ENCODE data around the gene INPP1.

INPP1 gene

DNA sequence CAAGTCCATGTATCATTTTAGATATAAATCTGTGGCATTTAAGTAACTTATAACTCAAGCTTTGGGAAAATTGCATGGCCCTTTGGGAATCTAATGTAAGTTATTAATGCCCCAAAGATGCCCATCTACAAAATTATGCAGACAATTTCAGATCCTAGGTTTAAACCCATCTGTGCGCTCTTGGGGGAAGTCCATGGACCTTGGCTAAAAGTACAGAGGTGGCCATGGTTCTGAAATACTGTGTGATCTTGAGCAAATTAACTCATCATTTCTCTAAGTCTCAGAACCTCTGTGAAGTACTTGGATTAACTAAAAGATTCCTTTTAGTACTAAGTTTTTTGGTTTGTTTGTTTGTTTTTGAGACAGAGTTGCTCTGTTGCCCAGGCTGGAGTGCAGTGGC lies 19.5 kb downstream of the INPP1 start:
- no peak for DNase-seq

DNA sequence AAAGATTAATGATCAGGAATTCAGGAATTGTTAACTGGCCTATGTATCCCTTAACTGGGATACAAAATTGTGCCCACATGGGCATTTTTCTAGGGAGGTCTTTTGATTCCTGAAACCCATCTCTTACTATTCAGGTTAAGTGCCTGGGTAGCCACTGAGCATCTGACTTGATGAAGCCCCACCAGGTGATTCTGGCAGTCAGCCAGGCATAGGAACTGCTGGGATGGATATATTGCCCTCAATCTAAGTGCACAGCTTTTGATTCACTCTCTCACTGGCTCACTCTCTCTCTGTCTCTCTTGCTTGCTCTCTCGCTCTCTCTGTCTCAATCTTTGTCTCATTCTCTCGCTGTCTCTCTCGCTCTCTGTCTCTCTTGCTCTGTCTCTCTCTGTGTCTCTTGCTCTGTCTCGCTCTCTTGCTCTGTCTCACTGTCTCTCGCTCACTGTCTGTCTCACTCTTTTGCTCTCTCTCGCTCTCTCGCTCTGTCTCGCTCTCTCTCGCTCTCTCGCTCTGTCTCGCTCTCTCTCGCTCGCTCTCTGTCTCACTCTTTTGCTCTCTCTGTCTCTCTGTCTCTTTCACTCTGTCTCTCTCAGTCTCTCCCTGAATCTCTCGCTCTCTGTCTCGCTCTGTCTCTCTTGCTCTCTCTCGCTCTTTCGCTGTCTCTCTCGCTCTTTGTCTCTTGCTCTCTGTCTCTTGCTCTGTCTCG lies 22.3 kb downstream of the INPP1 start:
- no peak for DNase-seq

DNA sequence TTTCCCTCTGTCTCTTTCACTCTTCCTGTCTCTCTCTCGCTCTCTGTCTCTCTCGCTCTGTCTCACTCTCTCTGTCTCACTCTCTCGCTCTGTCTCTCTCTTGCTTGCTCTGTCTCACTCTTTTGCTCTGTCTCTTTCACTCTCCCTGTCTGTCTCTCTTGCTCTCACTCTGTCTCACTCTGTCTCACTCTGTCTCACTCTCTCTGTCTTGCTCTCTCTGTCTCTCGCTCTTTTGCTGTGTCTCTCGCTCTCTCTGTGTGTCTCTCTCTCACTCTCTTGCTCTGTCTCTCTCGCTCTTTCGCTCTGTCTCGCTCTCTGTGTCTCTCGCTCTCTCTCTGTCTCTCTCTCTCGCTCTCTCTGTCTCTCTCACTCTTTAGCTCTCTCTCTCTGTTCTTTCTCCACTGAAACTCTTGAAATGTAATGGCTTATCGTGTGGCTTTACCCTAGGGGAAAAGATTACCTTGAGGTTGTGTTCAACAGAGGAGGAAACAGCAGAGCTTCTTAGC lies 22.9 kb downstream of the INPP1 start:
- DNase-seq: no peak

DNA sequence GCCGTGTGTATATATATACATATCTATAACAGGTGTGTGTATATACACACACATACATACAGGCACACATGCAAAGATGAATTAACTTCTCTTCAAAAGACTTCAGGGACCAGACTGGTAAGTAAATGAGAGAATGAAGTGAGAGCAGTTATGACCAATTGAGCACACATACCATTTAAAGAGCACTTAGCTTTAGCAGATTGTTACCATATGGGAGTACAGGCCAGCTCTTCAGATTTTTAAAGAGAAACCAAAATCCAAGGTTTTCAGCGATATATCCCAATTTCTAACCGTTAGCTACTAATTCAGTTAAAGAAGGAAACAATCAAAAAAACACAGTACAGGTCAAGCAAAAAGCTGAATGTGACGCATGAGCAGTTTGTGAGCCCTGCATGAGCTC lies 23.7 kb downstream of the INPP1 start:
- no peak for DNase-seq

DNA sequence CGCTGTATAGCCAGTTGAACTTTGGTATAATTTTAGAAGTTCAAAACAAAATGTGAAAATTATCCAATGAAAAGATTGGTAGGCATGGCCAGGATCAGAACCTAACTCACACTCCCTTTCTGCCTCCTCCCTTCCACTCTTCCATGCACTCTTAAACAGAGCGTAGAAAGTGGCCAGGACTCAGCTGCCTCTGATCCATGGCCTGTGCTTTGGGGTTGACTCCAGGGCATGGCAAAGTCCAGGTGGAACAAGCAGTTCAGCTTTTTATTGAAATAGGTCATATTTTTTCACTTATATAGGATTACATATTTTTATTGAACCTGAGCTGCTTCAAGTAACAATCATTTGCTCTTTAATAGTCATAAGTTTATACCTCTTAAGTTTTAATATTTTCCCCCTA lies 26.2 kb downstream of the INPP1 start:
- no peak for DNase-seq

DNA sequence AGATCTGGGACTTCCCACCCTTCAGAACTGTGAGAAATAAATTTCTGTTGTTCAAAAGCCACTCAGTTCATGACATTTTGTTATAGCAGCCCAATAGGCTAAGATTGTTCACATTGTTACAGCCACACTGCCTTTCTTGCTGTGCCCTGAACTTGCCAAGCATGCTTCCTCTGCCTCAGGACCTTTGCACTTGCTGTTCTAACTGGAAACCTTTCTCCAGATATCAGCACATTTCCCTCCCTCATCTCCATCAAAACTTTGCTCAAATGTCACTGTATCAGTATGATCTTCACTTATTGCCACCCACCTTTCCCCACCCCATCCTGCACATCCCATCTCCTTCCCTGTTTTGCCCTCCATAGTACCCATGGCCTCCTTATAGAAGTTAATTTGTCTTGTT lies 32.7 kb downstream of the INPP1 start:
- no peak for DNase-seq

DNA sequence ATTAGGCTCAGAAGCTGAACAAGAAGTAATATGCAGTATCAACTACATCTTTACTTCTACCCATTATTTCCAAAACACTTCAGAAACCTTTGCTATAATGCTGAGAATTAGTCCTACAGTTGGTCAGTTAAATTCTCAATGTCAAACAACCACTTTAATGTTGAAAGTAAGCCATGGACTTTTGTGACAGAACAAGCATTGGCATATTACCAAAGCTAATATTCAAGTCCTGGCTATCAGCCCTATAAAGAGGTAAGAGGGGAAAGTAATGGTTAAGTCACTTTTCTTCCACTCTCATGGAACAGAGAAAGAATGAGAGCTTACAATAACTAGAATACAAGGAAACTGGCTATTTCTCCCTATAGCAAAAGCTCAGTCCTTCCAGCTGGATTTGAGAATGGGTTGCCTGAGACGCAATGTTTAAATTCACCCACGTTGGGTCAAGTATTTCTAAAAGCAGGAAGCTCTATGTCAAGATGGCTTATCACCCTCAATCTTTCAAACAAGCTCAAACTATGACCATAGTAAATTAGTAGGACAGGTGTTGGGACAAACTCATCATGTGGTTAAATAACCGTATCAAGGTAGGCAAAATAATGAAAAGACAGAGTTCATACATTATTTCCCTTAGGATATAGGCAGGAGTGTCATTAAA lies 33.3 kb downstream of the INPP1 start:
- no peak for DNase-seq

DNA sequence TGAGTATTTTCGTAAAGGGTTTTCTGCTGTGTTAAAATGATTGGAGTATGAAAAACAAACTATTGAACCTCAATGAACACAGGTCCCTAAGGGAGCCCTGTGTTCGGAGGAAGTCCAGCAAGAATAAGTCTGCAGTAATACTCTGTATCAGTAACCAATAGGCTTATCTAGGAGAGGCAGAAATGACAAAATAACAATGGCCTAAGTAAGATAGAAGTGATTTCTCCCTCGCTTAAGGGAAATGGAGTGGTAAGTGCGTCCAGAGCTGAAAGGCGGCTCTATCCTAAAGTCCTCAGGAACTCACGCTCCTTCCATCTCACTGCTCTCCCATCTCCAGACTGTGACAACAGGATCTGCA lies 35.5 kb downstream of the INPP1 start:
- no peak for DNase-seq

DNA sequence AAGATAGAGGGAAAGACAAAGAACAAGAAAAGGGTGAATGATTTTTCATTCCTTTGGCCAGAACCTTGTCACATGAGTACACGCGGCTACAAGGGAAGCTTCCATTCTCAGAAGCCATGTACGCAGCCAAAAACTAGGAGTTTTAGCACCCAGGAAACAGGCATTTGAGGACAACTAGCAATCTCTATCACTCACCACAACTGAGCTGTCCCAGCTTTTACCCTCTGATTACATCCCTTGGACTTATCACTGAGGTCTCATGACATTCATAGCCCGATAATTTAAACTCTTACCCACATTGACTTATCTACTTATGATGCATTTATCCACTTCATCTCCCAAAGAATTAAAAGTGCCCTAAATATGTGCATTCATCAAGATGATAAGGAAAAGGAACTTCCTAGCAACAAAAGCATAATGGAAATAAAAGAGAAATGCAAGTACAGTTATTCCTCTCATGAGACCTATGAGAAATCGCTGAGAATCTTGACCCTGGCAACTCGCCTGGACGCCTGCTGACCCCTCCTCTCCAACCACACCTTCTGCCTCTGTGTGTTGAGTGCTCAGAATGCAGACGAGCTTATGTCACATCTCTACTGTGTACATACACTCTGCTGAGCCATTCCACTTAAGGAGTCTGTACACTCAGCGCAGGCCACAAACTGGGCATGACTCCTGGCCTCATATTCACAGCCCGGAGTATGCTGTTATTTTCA lies 36.0 kb downstream of the INPP1 start:
- DNase-seq: peak; percentile 32

DNA sequence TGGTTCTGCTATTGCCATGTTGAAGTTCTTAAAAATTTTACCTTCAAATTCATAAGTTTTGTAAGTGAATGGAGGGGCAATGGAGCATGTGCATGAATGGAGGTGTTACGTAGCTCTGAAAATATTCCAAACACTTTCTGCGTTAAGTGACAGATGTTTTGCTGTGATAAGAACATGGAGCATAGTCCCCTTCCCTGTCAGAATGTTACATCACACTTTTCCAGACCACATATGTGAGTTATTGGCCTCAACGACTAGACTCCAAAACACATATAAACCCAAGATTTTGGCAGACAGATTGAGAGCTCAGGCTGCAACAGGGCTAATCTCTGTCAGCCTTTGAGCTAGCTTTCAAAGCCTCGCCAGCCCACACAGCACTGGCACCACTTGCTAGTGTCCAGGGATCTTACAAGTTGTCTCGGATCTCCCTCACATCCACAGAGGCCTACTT lies 37.6 kb downstream of the INPP1 start:
- DNase-seq: no peak

DNA sequence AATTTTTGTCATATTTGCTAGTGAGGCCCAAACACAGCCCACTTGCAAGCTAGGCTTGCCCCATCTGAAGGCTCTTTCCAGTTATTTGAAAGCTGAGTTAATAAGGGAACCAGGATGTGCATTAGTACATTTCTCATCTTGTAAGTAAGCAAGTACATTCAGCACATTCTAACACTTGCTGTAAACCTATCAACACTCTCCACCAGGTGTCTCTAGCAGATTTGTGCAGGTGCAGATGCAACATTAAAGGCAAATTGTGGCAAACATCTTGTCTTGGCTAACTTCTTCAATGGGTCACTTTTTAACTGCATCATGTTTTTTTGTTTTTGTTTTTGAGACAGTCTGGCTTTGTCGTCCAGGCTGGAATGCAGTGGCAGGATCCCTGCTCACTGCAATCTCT lies 39.5 kb downstream of the INPP1 start:
- DNase-seq: peak; percentile 19

DNA sequence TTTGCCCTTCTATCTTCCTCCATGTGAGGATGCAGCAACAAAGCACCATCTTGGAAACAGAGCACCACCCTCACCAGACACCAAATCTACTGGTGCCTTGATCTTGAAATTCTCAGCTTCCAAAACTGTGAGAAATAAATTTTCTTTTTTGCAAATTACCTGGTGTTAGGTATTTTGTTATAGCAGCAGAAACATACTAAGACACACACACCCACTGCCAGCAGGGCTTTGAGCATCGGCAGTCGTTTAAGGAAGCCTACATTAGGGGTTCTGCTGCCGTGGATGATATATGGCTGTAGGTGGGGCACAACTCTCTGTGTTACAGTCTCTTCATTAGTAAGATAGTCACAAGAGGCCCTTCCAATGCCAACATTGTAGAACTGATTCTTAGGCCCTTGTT lies 44.0 kb downstream of the INPP1 start:
- DNase-seq: no peak

DNA sequence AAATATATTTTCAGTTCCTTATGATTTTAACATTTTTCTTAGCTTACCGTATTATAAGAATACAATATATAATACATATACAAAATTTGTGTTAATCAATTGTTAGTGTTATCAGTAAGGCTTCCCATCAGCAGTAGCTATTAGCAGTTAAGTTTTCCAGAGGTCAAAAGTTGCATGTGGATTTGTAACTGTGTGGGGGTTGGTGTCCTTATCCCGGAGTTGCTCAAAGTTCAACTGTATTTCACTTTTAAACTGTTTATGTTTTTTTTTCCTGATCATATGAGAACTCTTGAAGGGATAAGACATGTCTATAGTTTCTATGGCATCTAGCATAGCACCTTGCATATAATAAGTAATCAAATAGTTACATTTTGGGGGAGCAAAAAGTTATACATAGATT lies 52.9 kb downstream of the INPP1 start:
- no peak for DNase-seq

DNA sequence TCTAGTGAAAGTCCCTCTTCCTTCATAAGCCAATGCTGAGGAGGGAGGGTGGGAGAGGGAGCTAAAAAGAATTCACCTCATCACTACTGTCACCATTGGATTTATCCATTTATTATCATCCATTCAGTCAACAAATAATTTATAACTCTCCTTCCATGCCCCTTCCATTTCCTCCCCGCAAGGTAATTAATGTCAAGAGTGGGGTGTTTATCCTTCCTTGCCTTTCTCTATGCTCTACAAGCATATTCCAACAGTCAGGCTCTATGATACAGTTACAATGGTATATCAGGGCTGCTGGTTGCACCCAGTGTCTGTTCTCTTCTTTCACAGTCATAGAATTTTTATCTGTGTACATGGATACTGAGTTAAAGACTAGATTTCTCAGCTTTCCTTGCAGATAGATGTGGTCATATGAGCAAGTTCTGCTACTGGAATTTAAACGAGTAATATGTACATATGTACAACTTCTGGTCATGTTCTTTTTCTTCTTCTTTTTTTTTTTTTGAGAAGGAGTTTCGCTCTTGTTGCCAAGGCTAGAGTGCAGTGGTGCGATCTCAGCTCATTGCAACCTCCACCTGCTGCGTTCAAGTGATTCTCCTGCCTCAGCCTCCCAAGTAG lies 59.7 kb downstream of the INPP1 start:
- DNase-seq: no peak

DNA sequence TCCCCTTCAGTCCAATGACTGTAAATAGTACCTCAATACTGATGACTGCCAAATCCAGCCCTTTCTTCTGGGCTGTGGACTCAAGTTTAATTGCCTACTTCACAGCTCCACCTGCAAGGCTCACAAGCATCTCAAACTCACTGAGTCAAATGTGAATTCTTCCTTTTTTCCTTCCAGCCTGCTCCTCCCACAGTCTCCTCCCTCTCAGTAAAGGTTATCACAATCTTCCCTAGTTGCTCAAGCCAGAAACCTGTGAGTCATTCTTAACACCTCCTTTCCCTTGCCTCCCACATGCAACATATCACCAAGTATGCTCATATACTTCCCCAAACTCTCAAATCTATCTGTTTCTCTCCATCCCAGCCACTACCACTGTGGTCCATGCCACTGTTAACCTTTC lies 61.1 kb downstream of the INPP1 start:
- no peak for DNase-seq

DNA sequence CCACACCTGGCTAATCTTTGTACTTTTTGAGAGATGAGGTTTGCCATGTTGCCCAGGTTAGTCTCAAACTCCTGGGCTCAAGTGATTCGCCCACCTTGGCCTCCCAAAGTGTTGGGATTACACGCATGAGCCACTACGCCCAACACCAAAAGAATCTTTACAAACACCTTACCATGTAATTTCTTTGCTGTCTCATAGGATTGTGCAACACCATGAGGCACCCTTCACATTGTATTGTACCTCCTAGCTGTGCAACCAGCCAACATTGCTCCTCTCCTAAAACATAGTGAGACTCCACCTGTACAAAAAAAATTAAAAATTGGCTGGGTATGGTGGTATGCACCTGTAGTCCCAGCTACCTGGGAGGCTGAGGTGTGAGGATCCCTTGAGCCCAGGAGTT lies 61.7 kb downstream of the INPP1 start:
- DNase-seq: no peak

DNA sequence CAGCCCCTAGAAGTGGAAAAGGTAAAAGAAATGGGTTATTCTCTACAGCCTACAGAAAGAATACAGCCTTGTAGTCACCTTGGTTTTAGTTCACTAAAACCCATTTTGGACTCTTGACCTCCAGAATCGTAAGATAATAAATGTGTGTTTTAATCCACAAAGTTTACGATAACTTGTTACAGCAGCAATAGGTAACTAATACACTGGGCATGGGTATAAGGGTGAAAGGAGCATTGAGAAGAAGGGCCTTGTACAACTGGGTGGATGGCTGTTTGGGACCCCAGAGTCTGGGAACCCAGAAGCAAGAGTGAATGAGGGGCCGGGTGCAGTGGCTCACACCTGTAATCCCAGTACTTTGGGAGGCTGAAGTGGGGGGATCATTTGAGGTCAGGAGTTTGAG lies 62.6 kb downstream of the INPP1 start:
- no peak for DNase-seq

DNA sequence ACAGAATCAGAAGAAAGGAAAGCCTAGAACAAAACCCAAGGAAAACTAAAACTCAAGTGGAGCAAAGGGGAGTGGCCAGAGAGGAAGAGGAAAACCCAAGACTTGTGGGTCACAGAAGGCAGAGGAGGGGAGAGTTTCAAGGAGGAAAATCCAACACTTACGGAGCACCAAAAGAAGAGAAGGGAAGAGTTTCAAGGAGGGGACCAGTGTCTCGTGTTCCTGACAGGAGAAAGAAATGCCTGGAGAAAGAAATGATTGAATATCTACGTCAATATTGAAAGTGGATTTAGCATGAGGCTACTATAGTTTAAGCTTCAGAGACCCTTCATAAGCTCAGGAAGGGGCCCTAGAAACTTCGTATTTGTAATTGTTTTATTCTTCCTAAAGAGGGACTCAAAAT lies 63.4 kb downstream of the INPP1 start:
- no peak for DNase-seq

DNA sequence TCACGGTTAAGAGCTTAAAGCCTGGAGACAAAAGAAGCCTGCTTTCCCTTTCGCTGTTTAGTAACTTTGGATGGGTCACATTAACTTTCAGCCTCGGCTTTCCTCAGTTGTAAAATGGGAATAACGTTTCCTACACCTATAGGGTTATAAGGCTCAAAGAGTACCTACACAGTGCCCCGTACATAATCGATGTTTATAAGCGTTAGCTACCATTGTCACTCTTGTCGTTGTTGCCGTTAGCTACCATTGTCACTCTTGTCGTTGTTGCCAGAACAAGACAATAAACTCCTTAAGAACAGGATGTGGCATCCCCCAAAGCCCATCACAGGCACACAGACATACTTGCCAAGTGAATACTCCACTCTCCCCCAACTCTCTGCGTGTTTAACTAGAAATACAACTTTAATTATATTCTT lies 63.9 kb downstream of the INPP1 start:
- no peak for DNase-seq

DNA sequence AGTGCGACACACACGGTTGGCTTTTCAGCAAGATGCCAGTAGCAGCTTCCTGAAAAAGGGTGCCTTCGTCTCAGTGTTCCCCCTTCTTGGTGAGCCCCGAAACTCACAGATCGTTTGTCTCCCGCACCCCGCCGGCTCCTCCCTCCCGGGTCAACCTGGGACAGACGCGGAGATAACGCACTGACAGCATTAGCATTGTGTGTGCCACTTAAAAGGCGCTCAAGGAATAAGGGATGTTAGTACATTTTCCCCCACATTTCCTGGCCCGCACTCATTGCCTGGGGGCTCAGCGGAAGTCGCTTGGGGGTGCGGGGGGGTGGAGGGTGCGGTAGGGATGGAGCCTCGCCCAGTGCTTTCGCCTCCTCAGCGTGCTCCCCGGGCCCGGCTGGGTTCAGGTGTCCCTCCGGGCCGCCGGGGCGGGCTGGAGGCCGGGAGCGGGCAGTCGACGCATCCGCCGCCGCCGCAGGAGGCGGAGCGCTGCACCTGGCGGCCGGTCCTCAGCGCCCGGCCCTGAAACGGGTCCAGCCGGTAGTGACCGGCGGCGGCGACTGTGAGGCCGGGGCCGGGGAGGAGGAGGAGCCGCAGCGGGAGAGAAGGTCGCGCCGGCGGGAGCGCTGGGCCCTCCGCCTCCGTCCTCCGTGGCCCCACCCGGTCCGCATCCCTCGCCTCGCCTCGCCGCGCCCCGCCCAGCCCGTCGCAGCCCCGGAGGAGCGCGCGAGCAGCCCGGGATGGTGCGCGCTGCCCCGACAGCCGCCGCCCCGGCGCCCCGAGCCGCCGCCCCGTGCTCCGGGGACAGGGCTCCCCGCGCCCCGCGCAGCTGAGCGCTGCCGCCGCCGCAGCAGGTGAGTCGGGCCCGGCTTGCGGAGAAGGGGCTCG lies 64.5 kb downstream of the INPP1 start, which contains the start of gene MFSD6:
Gene MFSD6, plus strand, starts transcription at position 694 of the 876 bp plus-strand sequence. CDS start 27,675 bp downstream, outside the sequence.
- peak; percentile 11 for DNase-seq

DNA sequence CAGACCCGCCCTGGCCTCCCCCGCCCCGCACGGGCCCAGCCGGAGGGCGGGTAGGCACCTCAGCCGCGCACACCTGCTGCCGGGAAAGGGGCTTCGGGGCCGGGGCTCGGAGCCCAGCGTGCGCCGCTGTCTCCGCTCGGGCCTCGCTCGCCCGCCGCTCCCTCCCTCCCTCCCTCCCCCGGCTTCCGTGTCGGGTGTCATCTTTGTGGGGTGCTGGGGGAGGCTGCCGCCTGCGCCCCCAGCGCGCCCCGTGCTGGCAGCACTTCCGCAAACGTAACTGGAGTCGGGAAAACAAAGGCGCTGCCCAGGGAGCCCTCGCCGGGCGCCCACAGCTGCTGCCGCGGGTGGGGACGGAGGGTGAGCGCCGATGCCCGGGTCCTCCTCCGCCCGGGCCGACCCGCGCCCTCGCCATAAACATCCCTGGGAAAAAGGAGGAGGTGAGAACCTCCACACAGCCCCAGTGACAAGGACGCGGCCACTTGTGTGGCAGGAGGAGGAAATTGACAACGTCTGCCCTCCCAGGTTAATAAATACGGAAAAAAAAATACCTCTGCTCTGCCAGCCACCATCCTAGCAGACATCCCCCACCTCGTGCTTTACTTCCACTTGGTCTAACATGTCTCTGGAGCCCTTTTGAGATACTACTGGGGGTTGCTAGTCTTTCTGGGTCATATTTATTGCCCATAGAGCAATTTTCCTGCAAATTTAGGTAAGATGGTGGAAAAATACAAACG lies 65.3 kb downstream of the INPP1 start:
- DNase-seq: peak; percentile 10

All from fibroblast of skin of back (primary cell).